ENCODE data around the gene VSIR.

DNA sequence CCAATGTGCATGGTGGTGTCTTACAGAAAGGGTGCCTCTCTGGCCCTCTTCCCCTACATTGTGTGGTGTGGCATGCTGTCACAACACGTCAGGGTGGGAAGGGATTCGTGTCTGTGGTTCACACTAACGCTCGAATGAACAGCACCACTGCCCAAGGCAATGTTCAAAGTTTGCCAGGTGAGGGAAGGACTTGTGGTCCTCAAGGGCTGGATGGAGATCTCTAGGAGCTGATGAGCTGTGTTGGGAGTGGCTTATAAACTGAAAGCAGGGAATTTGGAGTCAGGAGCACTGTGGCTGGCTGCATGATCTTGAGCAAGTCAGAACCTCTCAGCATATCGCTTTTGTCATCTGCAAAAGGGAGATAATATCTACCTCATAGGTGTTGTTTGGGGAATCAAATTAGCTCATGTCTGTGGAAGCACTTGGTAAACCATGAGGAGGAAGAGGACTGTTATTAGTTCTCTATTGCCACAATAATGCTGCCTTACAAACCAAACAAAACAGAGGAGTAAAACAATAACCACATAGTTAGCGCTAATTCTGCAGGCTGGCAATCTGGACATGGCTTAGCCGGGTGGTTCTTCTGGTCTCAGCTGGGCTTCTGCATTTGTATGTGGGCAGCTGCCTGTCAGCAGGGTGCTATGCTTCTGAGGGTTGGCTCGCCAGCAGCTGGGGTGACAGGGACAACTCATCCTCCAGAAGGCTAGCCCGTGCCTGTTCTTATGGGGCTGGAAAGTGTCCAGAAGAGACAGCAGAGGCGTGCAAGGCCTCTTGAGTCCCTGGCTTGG is 30.8 kb downstream of the VSIR start:
- no peak for TF ChIP-seq CEBPB (IDR thresholded peaks at IDR 0.05)
- no peak for TF ChIP-seq CREB1 (IDR thresholded peaks at IDR 0.05; ENCODE audit: low read depth)

Measured in Ishikawa (cell line).